ENCODE measurements around the gene CA7. TPM values are rescaled to one million over a fixed set of nuclear protein-coding genes. Genes with fewer than 3 reads are reported as not detected.
A peak's percentile ranks its signal among the peaks of the same experiment; 100 is the strongest.

CA7 gene
- total RNA-seq, 2 donors from 2014 or later = not detected

- Mint-ChIP-seq H3K27me3 (ENCODE audit: insufficient read depth) (no peaks in the 10 kb centered on the region), H3K36me3 (ENCODE audit: low read depth) (peaks cover 39% of the 10 kb centered on the region), H3K4me1 (no peaks in the 10 kb centered on the region), H3K9me3 (no peaks in the 10 kb centered on the region), H3K27ac (no peak within 1 kb of the TSS), H3K4me3 (no peak within 1 kb of the TSS)
- peaks cover 44% of the 10 kb centered on the region for H3K36me3 ChIP-seq (ENCODE audit: control insufficient read depth, insufficient read depth, low read length)
- DNase-seq = peak; percentile 49
- H3K9ac ChIP-seq (ENCODE audit: extremely low read depth, low read length, poor library complexity, severe bottlenecking) = no peak within 1 kb of the TSS
- no peaks in the 10 kb centered on the region for H3K9me3 ChIP-seq (ENCODE audit: control insufficient read depth, low read length)
- 93 to 96% methylated on average over 39 to 56 of the region's 56 CpGs for WGBS, 2 experiments (ENCODE audit: insufficient coverage in 1 of 2, insufficient read length in 1 of 2)
- H3K4me3 ChIP-seq (ENCODE audit: low read length) = no peak within 1 kb of the TSS
- H3K27me3 ChIP-seq (ENCODE audit: control insufficient read depth, insufficient read depth, low read length, poor library complexity, severe bottlenecking) = no peaks in the 10 kb centered on the region
- no peaks in the 10 kb centered on the region for H3K4me1 ChIP-seq (ENCODE audit: control insufficient read depth, insufficient read depth, low read length)
- no peak for TF ChIP-seq CTCF (conservative IDR thresholded peaks at IDR 0.05)
- no peak within 1 kb of the TSS for H3K27ac ChIP-seq (ENCODE audit: low read depth, low read length)
Measured at GRCh38 chr16:66801320-66802105, 42.7 kb upstream of the CA7 start, which contains the start of gene TERB1. Gene TERB1 (minus strand): TSS chr16:66801584. CDS start chr16:66796798, 4,786 bp downstream.

- Mint-ChIP-seq H3K27ac (no peak overlapping the region), H3K36me3 (ENCODE audit: low read depth) (peaks cover 45% of the 10 kb centered on the region), H3K9me3 (no peaks in the 10 kb centered on the region), H3K4me3 (no peak overlapping the region), H3K4me1 (no peaks in the 10 kb centered on the region), H3K27me3 (ENCODE audit: insufficient read depth) (no peaks in the 10 kb centered on the region)
- H3K36me3 ChIP-seq (ENCODE audit: control insufficient read depth, insufficient read depth, low read length) = peaks cover 50% of the 10 kb centered on the region
- H3K9ac ChIP-seq (ENCODE audit: extremely low read depth, low read length, poor library complexity, severe bottlenecking) = no peak overlapping the region
- no peaks in the 10 kb centered on the region for H3K27me3 ChIP-seq (ENCODE audit: control insufficient read depth, insufficient read depth, low read length, poor library complexity, severe bottlenecking)
- no peak overlapping the region for H3K27ac ChIP-seq (ENCODE audit: low read depth, low read length)
- H3K4me3 ChIP-seq (ENCODE audit: low read length) = no peak overlapping the region
- 93 to 95% methylated on average over 4 to 5 of the region's 5 CpGs for WGBS, 2 experiments (ENCODE audit: insufficient coverage in 1 of 2, insufficient read length in 1 of 2)
- no peak for TF ChIP-seq CTCF (conservative IDR thresholded peaks at IDR 0.05)
- no peaks in the 10 kb centered on the region for H3K9me3 ChIP-seq (ENCODE audit: control insufficient read depth, low read length)
- DNase-seq = no peak
- H3K4me1 ChIP-seq (ENCODE audit: control insufficient read depth, insufficient read depth, low read length) = no peaks in the 10 kb centered on the region
Measured at GRCh38 chr16:66802159-66802558, 42.1 kb upstream of the CA7 start.

GRCh38 chr16:66809765-66810164, 34.4 kb upstream of the CA7 start:
- Histone ChIP-seq H3K27me3 (ENCODE audit: control insufficient read depth, insufficient read depth, low read length, poor library complexity, severe bottlenecking) (no peaks in the 10 kb centered on the region), H3K36me3 (ENCODE audit: control insufficient read depth, insufficient read depth, low read length) (peaks cover 92% of the 10 kb centered on the region), H3K27ac (ENCODE audit: low read depth, low read length) (no peak overlapping the region), H3K4me3 (ENCODE audit: low read length) (no peak overlapping the region), H3K4me1 (ENCODE audit: control insufficient read depth, insufficient read depth, low read length) (peaks cover 4% of the 10 kb centered on the region), H3K9me3 (ENCODE audit: control insufficient read depth, low read length) (no peaks in the 10 kb centered on the region), H3K9ac (ENCODE audit: extremely low read depth, low read length, poor library complexity, severe bottlenecking) (no peak overlapping the region)
- no peak overlapping the region for H3K4me3 Mint-ChIP-seq
- no peaks in the 10 kb centered on the region for H3K4me1 Mint-ChIP-seq
- H3K9me3 Mint-ChIP-seq = no peaks in the 10 kb centered on the region
- H3K27me3 Mint-ChIP-seq (ENCODE audit: insufficient read depth) = no peaks in the 10 kb centered on the region
- no peak overlapping the region for H3K27ac Mint-ChIP-seq
- DNase-seq = no peak
- H3K36me3 Mint-ChIP-seq (ENCODE audit: low read depth) = peaks cover 83% of the 10 kb centered on the region
- TF ChIP-seq CTCF (conservative IDR thresholded peaks at IDR 0.05) = no peak
- 97 to 98% methylated on average over 4 of the region's 4 CpGs for WGBS, 2 experiments (ENCODE audit: insufficient coverage in 1 of 2, insufficient read length in 1 of 2)

All from endodermal cell (in vitro differentiated cells).